ENCODE measurements around the gene TTC34. TPM values are rescaled to one million over a fixed set of nuclear protein-coding genes. Genes with fewer than 3 reads are reported as not detected.

Gene TTC34
- total and polyA plus RNA-seq, 9 of the 15 experiments (the other 6 are each of a cell fraction or from before 2014, with no cell fraction given), result 0.03 to 0.38 (median 0.05) TPM; not detected in 2

- CTCF ChIA-PET (ENCODE audit: low intra/inter-chr PET ratio), result interaction anchor here (0.5 to 1.2 kb wide), 2 partner anchors 387 to 1173 kb away, joined by 3 to 4 read pairs; no protein-coding TSS in a partner anchor
- H3K4me3 ChIP-seq, result no peak overlapping the region
- H3K9me3 ChIP-seq (replicated peaks; ENCODE audit: control insufficient read depth, insufficient read depth, low read depth, low read length), result no peaks in the 10 kb centered on the region
- peaks cover 0 to 21% of the 10 kb centered on the region in 2 experiments; a peak in 2 of 5 replicates for H3K27me3 ChIP-seq (ENCODE audit: control insufficient read depth in 2 of 2, insufficient read depth in 2 of 2, low read length in 2 of 2)
- no peaks in the 10 kb centered on the region for H3K79me2 ChIP-seq (ENCODE audit: control insufficient read depth, insufficient read depth, low read length)
- POLR2A ChIA-PET, result interaction anchor here (1.0 kb wide), 1 partner anchor 66 kb away, joined by 3 read pairs; no protein-coding TSS in a partner anchor
- WGBS (ENCODE audit: insufficient coverage, low coverage, missing lambda C conversion rate), result 2% methylated on average over 11 of the region's 11 CpGs
- no peak overlapping the region for H3K9ac ChIP-seq (ENCODE audit: insufficient read depth in 1 of 2, low read depth in 2 of 2, low read length in 2 of 2)
- no peak for FAIRE-seq
- no peaks in the 10 kb centered on the region for H3K36me3 ChIP-seq (ENCODE audit: control insufficient read depth, insufficient read depth, low read length)
- no peak for DNase-seq (ENCODE audit: extremely low read depth in 1 of 4, low spot score in 3 of 4)
- ATAC-seq, result no peak
- no peak overlapping the region for H3K4me2 ChIP-seq (ENCODE audit: insufficient read depth, low read length)
- BruUV-seq (replicated peaks), result no TSS peak
- in situ Hi-C loops (cut with MboI) (no loop called here), intact Hi-C loops (cut with micrococcal nuclease) (loop anchor here (1.0 kb wide), 2 partner anchors 253 to 387 kb away; no protein-coding TSS in a partner anchor)
- no peak overlapping the region for H2AFZ ChIP-seq (ENCODE audit: low read depth, low read length)
- H3K4me1 ChIP-seq (replicated peaks in 1 of 2; ENCODE audit: control insufficient read depth in 2 of 2, insufficient read depth in 2 of 2, low read length in 2 of 2), result peaks cover 0 to 34% of the 10 kb centered on the region in 2 experiments; a peak in 1 of 5 replicates
- no peak for TF ChIP-seq ZNF212 (CRISPR knock-in tag; IDR thresholded peaks at IDR 0.05)
- no peak for TF ChIP-seq GATA2 (CRISPR knock-in tag; IDR thresholded peaks at IDR 0.05)
- no peak for TF ChIP-seq ARID1B (IDR thresholded peaks at IDR 0.05)
- no peak for TF ChIP-seq MYC (IDR thresholded peaks at IDR 0.05; ENCODE audit: low read depth, low read length)
- no peak for TF ChIP-seq MYC (CRISPR knock-in tag; IDR thresholded peaks at IDR 0.05; ENCODE audit: borderline replicate concordance, low read depth)
- no peak for TF ChIP-seq MAZ (CRISPR knock-in tag; conservative IDR thresholded peaks at IDR 0.05 in 1 of 2, IDR thresholded peaks at IDR 0.05 in 1 of 2)
- TF ChIP-seq HMGXB4 (CRISPR knock-in tag; IDR thresholded peaks at IDR 0.05), result no peak
- no peak for TF ChIP-seq HNRNPH1 (optimal IDR thresholded peaks at IDR 0.05; ENCODE audit: low read depth, low read length)
- no peak for TF ChIP-seq ZNF282 (CRISPR knock-in tag; IDR thresholded peaks at IDR 0.05)
- TF ChIP-seq NFIX (CRISPR knock-in tag; IDR thresholded peaks at IDR 0.05; ENCODE audit: low read depth), result no peak
- H3K9me1 ChIP-seq (ENCODE audit: control insufficient read depth, insufficient read depth, low read length), result no peaks in the 10 kb centered on the region
- H3K27ac ChIP-seq (ENCODE audit: extremely low read depth, low read depth, low read length), result no peak overlapping the region
- no peaks in the 10 kb centered on the region; the same call in 1 of the 2 replicates for H4K20me1 ChIP-seq (replicated peaks; ENCODE audit: control insufficient read depth, insufficient read depth, low read length)
These were observed 447 bp downstream of the TTC34 start for GRCh38 chr1:2801046-2801445.
